Measurements from ENCODE around the gene NPAT. TPM values are rescaled to one million over a fixed set of nuclear protein-coding genes. Genes with fewer than 3 reads are reported as not detected.

The NPAT gene
- total RNA-seq, 1 experiment from 2014 or later = 8.2 TPM

Small RNA genes lying within 50 kb of the gene (small RNA-seq; reads per million reads assigned to genes)
- not detected for gene RF00019

Other genes starting within 250 kb of the NPAT start
- 26.9 and 36.6 TPM in 2 replicates for gene CUL5, start 213.7 kb downstream of the NPAT start, total RNA-seq (2014; rRNA removed; shearing (Covaris generic))
- 28.3 and 36.7 TPM in 2 replicates for gene ACAT1, start 101.1 kb downstream of the NPAT start, total RNA-seq (2014; rRNA removed; shearing (Covaris generic))
- gene ATM, start 429 bp upstream of the NPAT start, total RNA-seq (2014; rRNA removed; shearing (Covaris generic)) = 16.6 and 26.1 TPM in 2 replicates
- gene C11orf65, start 244.9 kb upstream of the NPAT start, total RNA-seq (2014; rRNA removed; shearing (Covaris generic)) = 0.64 TPM in 1 of 2 replicates, not detected in the other